ENCODE measurements around the gene PLAGL1. TPM values are rescaled to one million over a fixed set of nuclear protein-coding genes. Genes with fewer than 3 reads are reported as not detected.
"Not testable (repeated sequence)": the region's sequence is repeated elsewhere in the genome, so short reads cannot be mapped to it uniquely, and the experiment has no call there.

Gene PLAGL1
- total RNA-seq, 1 experiment from 2014 or later = 1.7 TPM

DNA sequence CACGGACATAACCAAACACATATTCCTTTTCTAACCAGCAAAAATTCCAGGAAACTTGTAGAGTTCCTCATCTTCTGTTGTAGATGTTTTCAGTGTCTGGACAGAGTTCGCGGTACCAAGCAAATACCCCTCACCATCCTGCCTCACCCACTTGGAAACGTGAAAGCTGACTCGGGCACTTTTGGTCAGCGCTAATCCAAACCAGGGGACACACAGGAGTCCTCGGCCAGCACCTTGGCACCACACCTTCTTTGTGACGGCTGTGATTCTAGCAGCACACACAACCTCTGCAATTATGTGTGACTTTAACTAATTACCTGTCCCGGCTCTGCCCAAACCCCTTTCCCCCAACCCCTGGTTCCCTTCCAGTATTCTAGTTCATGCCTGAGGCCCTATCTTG, 58.1 kb downstream of the PLAGL1 start:
- DNase-seq = no peak
- Histone ChIP-seq H3K36me3 (replicated peaks; ENCODE audit: control insufficient read depth, insufficient read depth, low read length) (no peaks in the 10 kb centered on the region), H3K4me3 (ENCODE audit: insufficient read depth, low read depth, low read length) (no peak overlapping the region), H3K27me3 (ENCODE audit: control insufficient read depth, insufficient read depth, low read length) (peaks cover 2% of the 10 kb centered on the region)

DNA sequence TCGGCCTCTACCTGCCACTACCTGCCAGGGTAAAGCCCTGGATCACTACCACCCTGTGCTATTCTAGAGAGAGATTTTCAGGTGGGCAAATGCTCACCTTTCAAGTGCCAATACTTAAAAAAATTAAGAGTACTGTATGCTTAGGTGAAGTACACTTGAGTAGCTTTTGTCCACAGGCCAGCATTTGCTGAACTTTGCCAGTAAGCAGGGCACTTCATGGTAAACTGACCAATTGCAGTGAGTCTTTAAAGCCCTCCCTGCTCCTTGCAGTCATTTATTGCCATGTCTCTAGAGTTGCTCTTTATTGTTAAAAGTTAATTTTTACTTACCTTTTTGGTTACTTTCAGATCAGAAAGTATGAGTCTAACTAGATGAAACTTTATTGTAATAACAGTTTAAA, 58.5 kb downstream of the PLAGL1 start:
- no peak overlapping the region for H3K4me3 ChIP-seq (ENCODE audit: insufficient read depth, low read depth, low read length)
- peaks cover 2% of the 10 kb centered on the region; the same call in 1 of the 2 replicates for H3K27me3 ChIP-seq (ENCODE audit: control insufficient read depth, insufficient read depth, low read length)
- DNase-seq = no peak
- no peaks in the 10 kb centered on the region for H3K36me3 ChIP-seq (replicated peaks; ENCODE audit: control insufficient read depth, insufficient read depth, low read length)

DNA sequence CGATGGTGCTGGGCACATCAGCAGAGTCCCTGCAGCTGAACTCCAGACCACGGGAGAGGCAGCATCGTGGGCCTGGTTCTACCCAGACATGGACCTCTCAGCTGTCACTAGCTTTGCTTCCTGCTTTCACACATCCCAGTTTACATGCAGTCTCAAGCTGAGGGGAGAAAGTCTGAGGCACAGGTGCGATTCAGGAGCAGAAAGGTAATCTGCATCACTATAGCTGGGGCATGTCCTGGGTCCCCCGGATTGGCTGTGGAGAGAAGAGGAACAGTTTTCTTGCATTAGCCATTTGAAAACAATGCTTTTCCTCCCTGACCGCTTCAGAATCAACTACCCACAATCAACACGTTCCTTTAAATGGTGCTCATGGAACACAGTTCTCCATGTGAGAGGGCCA, 59.9 kb downstream of the PLAGL1 start:
- Histone ChIP-seq H3K36me3 (replicated peaks; ENCODE audit: control insufficient read depth, insufficient read depth, low read length) (no peaks in the 10 kb centered on the region), H3K4me3 (ENCODE audit: insufficient read depth, low read depth, low read length) (no peak overlapping the region), H3K27me3 (ENCODE audit: control insufficient read depth, insufficient read depth, low read length) (no peaks in the 10 kb centered on the region; the same call in 1 of the 2 replicates)
- no peak for DNase-seq

DNA sequence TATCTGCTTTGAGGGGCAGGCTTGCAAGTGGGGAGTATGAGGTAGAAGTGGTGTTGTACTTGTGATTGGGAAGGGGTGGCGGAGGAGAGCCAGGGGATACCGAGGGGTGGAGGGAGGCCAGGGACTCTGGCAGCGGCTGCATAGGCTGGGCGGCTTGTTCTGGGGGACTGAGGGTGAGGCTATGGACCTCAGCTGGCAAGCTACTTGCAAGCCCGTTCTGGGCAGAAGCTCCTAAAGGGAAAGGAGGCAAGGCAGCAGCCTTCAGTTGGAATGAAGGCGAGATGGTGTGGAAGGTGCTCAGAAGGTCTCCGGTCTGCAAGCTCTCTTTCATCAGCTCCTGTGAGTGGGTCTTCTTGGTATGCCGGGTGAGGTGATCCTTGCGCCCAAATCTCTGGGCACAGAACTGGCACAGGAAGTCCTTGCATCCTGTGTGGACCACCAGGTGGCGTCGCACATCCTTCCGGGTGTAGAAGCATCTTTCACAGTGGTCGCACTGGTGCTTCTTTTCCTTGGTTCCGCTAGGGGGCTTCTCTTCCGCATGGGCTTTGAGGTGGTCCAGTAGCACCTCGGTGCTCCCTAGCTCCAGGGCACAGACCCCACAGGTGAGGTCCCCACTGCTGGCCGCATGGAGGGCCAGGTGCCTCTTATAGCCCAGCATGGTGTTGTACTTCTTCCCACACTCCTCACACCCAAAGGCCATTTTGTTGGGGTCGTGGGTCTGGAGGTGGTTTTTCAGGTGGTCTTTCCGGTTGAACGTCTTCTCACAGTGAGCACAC, 66.0 kb downstream of the PLAGL1 start:
- H3K36me3 ChIP-seq (replicated peaks; ENCODE audit: control insufficient read depth, insufficient read depth, low read length) = no peaks in the 10 kb centered on the region

DNA sequence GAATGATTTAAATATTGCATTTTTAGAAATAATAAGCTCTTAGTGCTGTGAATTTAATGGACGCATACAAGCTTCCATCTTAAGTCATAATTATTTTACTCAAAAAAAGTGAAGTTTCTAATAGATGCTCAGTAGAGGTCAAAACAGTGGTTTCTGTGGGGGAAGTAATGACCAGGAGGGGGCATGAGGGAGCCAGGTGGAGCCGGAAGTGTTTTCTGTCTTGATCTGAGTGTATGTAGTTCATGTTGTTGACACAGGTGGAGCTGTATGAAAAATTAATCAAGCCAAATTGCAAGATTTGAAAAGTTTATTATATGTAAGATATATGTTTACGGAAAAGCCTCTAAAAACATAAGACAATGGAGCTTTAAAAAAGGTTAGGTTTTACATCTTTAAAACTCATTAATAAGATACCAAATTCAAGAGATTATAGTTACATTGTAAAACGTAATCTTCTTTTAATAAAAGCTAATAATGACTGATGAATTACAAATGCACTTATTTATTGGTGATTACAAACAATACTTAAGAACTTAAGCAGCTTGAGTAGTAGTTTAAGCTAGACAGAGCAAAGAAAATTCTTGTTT, 68.0 kb downstream of the PLAGL1 start:
- DNase-seq = peak; percentile 78
- Histone ChIP-seq H3K4me3 (ENCODE audit: insufficient read depth, low read depth, low read length) (no peak overlapping the region), H3K27me3 (ENCODE audit: control insufficient read depth, insufficient read depth, low read length) (no peaks in the 10 kb centered on the region), H3K36me3 (replicated peaks; ENCODE audit: control insufficient read depth, insufficient read depth, low read length) (no peaks in the 10 kb centered on the region)

More for the DNA sequence above, 66.0 kb downstream of the PLAGL1 start:
- H3K27me3 ChIP-seq (ENCODE audit: control insufficient read depth, insufficient read depth, low read length) = no peaks in the 10 kb centered on the region
- peak; percentile 77 for DNase-seq
- H3K4me3 ChIP-seq (ENCODE audit: insufficient read depth, low read depth, low read length) = no peak overlapping the region

DNA sequence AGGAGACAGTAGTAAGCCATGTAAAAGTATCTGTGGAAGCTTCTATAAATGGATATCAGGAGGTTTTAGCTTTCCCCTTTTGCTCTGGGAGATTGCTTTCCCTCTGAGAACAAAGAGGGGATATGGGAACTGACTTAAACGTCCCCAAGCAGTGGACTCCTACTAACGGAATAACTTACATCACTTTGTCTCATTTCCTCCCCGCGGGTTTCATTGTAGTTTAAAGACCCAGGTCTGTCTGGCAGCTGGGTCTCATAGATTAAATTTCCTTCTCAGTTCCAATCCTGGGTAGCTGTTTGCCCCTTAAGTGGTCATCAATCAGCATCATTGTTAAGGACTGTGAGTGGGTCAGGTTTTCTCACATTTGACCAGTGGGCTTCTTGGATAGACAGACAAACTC, 68.7 kb downstream of the PLAGL1 start:
- DNase-seq = no peak
- no peaks in the 10 kb centered on the region for H3K27me3 ChIP-seq (ENCODE audit: control insufficient read depth, insufficient read depth, low read length)
- no peak overlapping the region for H3K4me3 ChIP-seq (ENCODE audit: insufficient read depth, low read depth, low read length)
- no peaks in the 10 kb centered on the region for H3K36me3 ChIP-seq (replicated peaks; ENCODE audit: control insufficient read depth, insufficient read depth, low read length)

DNA sequence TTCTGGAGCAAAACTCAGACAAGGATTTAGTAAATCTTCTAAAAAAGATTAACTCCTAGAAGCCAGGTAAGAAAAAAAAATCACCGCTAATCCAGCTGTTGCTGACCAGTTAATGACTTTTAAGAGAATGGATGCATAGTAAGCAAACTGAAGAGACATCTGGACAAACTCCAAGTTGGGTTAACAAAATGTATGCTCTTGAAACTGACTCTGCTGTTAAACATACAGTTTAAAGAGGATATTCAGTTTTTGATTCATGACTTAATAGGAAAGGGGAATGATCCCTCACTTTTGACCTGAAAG, 70.4 kb downstream of the PLAGL1 start:
- Histone ChIP-seq H3K4me3 (ENCODE audit: insufficient read depth, low read depth, low read length) (no peak overlapping the region), H3K27me3 (ENCODE audit: control insufficient read depth, insufficient read depth, low read length) (no peaks in the 10 kb centered on the region), H3K36me3 (replicated peaks; ENCODE audit: control insufficient read depth, insufficient read depth, low read length) (no peaks in the 10 kb centered on the region)
- DNase-seq = no peak

DNA sequence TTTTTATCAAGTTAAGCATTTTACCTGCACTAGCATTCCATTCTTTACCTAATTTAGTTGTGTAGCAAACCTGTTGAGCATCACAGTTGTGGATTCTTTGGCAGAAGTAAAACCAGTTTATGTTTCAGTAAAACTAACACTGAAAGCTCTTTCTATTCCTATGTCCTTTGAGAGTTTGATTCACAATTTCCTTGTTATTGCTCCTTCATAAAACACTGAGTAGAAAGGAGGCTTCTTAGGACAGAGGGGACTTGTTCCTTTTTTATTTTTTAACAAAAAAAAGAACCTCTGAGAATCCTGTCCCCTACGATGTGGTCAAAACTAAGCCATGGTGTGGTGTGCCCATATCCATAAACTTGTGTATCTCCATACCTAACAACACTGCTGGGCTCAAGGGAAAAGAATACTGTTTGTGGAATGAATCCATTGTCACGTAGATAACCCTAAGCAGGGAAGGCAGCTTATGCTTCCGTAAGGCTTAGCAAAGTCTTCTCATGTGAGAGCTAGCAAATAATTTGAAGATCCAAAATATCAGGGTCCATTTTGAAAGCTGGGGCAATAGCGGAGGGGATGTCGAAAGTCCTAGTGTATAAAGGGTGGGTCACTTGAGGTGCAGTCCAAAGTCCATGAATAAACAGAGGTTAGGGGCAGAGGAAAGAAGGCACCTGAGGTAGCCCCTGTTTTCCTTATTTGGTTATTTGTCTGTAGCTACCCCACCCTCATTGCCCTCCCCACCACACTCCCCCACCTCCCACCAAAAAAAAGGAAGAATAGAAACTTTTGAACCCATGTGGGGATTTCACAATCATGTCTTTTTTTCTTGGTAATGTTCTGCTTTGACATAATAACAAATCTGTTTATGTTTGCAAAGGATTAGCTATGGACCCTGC, 71.0 kb downstream of the PLAGL1 start:
- no peaks in the 10 kb centered on the region for H3K36me3 ChIP-seq (replicated peaks; ENCODE audit: control insufficient read depth, insufficient read depth, low read length)
- no peak overlapping the region for H3K4me3 ChIP-seq (ENCODE audit: insufficient read depth, low read depth, low read length)
- DNase-seq = peak; percentile 13
- H3K27me3 ChIP-seq (ENCODE audit: control insufficient read depth, insufficient read depth, low read length) = no peaks in the 10 kb centered on the region

DNA sequence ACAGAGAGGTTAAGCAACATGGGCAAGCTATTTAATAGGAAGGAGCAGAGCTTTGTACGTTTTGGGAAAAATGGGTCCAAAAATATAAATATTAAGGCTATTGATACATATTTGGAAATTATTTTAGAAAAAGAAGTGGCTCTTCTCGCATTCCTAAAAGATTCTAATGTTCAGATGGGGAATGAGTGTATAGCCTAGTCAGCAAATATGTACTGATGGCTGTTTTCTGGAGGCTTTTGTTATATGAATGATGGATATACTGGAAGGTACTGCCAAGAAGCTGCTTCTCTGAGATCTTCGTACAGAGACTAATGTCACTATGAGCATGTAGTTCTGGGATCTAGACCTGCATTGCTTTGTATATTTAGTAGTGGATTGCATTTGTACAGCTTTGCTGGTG, 71.7 kb downstream of the PLAGL1 start:
- H3K27me3 ChIP-seq (ENCODE audit: control insufficient read depth, insufficient read depth, low read length) = no peaks in the 10 kb centered on the region
- DNase-seq = no peak
- no peaks in the 10 kb centered on the region for H3K36me3 ChIP-seq (replicated peaks; ENCODE audit: control insufficient read depth, insufficient read depth, low read length)
- no peak overlapping the region for H3K4me3 ChIP-seq (ENCODE audit: insufficient read depth, low read depth, low read length)

DNA sequence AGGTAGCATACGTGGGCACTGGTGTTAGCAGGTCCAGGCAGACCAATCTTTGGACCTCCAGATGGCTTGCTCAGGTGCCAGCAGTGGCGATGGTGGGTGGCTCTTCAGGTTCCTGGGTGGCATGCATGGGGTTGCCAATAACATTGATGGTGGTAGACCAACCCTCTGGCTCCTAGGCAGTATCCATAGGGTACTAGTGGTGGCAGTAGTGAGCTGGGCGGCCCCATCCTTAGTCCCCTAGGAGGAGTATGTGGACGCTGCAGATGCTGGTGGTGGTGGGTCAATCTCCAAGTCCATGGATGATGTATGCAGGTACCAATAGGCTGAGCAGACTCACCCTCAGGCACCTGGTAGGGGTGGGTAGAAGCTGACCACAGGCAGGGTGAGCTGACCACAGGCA, 73.2 kb downstream of the PLAGL1 start:
- no peaks in the 10 kb centered on the region for H3K27me3 ChIP-seq (ENCODE audit: control insufficient read depth, insufficient read depth, low read length)
- H3K36me3 ChIP-seq (replicated peaks; ENCODE audit: control insufficient read depth, insufficient read depth, low read length) = no peaks in the 10 kb centered on the region
- DNase-seq = peak; percentile 16
- no peak overlapping the region for H3K4me3 ChIP-seq (ENCODE audit: insufficient read depth, low read depth, low read length)

DNA sequence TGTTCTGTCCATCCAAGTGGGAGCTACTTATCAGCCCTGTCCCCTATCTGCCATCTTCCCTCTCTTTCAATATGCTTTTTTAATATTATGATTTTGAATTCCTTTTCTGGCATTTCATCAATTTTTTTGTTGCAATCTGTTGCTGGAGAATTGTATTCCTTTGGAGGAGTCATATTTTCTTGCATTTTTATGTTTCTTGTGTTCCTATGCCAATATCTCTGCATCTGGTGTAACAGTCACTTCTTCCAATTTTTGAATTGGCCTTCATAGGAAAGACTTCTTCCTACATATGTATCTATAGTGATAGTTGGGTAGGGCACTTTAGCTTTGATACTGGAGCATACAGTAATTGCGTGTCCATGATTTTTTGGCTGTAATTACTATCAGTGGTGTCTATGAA, 73.7 kb downstream of the PLAGL1 start:
- no peaks in the 10 kb centered on the region for H3K27me3 ChIP-seq (ENCODE audit: control insufficient read depth, insufficient read depth, low read length)
- H3K36me3 ChIP-seq (replicated peaks; ENCODE audit: control insufficient read depth, insufficient read depth, low read length) = no peaks in the 10 kb centered on the region
- no peak for DNase-seq
- H3K4me3 ChIP-seq (ENCODE audit: insufficient read depth, low read depth, low read length) = no peak overlapping the region

DNA sequence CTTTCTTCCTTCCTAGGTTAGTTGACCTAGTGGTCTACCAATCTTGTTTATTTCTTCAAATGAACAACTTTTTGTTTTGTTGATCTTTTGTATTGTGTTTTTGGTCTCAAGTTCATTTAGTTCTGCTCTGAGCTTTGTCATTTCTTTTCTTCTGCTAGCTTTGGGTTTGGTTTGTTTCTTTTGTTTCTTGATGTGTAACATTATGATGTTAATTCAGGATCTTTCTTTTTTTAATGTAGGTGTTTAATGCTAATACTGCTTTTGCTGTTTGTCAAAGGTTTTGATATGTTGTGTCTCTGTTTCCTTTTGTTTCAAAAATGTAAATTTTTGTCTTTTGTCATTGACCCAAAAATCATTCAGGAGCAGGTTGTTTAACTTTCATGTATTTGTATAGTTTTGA, 78.1 kb downstream of the PLAGL1 start:
- Histone ChIP-seq H3K36me3 (replicated peaks; ENCODE audit: control insufficient read depth, insufficient read depth, low read length) (no peaks in the 10 kb centered on the region), H3K4me3 (ENCODE audit: insufficient read depth, low read depth, low read length) (no peak overlapping the region), H3K27me3 (ENCODE audit: control insufficient read depth, insufficient read depth, low read length) (no peaks in the 10 kb centered on the region)
- no peak for DNase-seq

DNA sequence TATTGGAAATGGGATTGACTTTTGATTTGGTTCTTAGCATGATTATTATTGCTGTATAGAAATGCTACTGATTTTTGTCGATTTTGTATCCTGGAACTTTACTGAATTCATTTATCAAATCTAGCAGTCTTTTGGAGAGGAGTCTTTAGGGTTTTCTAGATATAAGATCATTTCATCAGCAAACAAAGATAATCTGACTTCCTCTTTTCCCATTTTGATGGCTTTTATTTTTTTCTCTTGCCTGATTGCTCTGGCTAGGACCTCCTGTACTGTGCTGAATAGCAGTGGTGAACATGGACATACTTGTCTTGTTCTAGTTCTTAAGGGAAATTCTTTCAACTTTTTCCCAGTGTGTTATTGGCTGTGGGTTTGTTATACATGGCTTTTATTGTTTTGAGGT, 79.2 kb downstream of the PLAGL1 start:
- DNase-seq = no peak
- no peak overlapping the region for H3K4me3 ChIP-seq (ENCODE audit: insufficient read depth, low read depth, low read length)
- no peaks in the 10 kb centered on the region for H3K27me3 ChIP-seq (ENCODE audit: control insufficient read depth, insufficient read depth, low read length)
- no peaks in the 10 kb centered on the region for H3K36me3 ChIP-seq (replicated peaks; ENCODE audit: control insufficient read depth, insufficient read depth, low read length)

DNA sequence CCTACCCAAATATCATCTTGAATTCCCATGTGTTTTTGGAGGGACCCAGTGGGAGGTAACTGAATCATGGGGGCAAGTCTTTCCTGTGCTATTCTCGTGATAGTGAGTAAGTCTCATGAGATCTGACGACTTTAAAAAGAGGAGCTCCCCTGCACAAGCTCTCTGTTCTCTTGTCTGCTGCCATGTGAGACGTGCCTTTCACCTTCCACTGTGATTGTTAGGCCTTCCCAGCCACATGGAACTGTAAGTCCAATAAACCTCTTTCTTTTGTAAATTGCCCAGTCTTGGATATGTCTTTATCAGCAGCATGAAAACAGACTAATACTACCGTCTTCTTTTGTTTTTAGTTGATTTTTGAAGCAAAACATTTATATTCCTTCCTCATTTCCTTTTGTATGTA, 91.0 kb downstream of the PLAGL1 start:
- H3K4me3 ChIP-seq (ENCODE audit: insufficient read depth, low read depth, low read length); H3K27me3 ChIP-seq (ENCODE audit: control insufficient read depth, insufficient read depth, low read length); H3K36me3 ChIP-seq (replicated peaks; ENCODE audit: control insufficient read depth, insufficient read depth, low read length); DNase-seq: not testable (repeated sequence)

DNA sequence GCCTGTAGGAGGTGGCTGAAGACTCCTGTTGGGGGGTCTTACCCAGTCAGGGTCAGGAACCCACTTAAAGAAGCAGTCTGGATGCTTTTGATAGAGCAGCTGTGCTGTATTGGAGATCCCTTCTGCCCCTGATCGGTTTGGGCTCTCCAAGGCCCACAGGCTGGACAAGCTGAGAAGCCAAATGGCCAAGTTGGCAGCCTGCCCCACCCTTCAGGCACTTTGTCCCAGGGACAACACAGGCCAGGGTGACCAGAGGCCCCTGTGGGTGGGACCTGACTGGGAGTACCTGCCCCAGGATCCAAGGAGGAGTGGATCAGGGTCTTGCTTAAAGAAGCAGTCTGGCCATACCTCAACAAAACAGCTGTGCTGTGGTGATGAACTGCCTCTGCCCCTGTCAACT, 95.4 kb downstream of the PLAGL1 start:
- H3K4me3 ChIP-seq (ENCODE audit: insufficient read depth, low read depth, low read length) = no peak overlapping the region
- H3K36me3 ChIP-seq (replicated peaks; ENCODE audit: control insufficient read depth, insufficient read depth, low read length) = no peaks in the 10 kb centered on the region
- DNase-seq = no peak
- H3K27me3 ChIP-seq (ENCODE audit: control insufficient read depth, insufficient read depth, low read length) = no peaks in the 10 kb centered on the region

All from H7 (cell line).